Measurements from ENCODE around the gene NAGPA.

Gene NAGPA

DNA sequence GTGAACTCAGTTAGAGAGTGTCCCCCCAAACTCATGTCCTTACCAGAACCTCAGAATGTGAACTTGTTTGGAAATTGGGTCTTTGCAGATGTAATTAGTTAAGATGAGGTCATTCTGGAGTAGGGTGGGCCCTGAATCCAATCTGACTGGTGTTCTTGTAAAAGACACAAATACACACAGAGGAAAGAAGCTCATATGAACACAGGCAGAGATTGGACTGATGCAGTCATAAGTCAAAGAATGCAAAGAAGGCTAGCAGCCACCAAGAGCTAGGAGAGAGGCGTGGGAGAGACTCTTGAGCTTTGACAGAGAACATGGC lies 2.1 kb upstream of the NAGPA start:
- H3K27ac ChIP-seq: no peak overlapping the region
- no peak overlapping the region for H3K4me3 ChIP-seq
- TF ChIP-seq, protein P1, sequence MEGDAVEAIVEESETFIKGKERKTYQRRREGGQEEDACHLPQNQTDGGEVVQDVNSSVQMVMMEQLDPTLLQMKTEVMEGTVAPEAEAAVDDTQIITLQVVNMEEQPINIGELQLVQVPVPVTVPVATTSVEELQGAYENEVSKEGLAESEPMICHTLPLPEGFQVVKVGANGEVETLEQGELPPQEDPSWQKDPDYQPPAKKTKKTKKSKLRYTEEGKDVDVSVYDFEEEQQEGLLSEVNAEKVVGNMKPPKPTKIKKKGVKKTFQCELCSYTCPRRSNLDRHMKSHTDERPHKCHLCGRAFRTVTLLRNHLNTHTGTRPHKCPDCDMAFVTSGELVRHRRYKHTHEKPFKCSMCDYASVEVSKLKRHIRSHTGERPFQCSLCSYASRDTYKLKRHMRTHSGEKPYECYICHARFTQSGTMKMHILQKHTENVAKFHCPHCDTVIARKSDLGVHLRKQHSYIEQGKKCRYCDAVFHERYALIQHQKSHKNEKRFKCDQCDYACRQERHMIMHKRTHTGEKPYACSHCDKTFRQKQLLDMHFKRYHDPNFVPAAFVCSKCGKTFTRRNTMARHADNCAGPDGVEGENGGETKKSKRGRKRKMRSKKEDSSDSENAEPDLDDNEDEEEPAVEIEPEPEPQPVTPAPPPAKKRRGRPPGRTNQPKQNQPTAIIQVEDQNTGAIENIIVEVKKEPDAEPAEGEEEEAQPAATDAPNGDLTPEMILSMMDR (IDR thresholded peaks at IDR 0.05): no peak
- no peak for DNase-seq (ENCODE audit: low spot score)

DNA sequence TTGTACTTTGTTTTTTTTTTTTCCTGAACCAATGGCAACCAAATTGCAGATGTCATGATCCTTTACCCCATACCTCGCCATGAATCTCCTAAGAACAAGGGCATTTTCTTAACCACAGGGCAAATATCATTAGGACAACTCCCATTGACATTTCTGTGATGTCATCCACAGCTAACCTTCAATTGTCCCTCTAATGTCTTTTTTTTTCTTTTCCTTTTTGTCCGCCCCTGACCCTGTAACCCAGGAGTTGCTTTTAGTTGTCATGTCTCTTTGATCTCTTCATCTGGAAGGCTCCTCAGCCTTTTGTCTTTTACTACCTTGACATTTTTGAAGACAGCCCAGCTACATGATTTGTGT lies 410 bp upstream of the NAGPA start:
- DNase-seq (ENCODE audit: low spot score): no peak
- peak overlapping the region; percentile 50 to 65 for H3K27ac ChIP-seq
- TF ChIP-seq, protein P1 (IDR thresholded peaks at IDR 0.05): no peak
- peak overlapping the region; percentile 84 for H3K4me3 ChIP-seq

DNA sequence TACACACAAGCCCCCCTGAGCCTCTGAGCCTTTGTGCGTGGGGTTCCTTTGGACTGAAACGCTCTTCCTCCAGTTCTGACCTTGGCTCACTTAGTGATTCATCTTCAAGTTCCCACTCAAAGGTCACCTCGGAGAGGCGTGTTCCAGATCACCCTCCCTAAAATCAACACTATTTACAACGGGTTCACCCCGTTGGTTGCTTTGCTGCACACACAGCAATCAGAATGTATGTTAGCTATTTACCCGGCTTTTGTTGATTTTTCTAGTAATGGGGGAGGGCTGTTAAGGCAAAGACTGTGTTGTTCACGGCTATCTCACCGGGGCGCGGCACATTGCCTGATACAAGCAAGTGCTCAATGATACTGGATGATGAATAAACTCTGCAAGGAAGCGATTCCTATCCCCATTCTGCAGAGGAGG lies 977 bp downstream of the NAGPA start:
- Histone ChIP-seq H3K27ac (no peak overlapping the region), H3K4me3 (peak overlapping the region; percentile 84)
- no peak for DNase-seq (ENCODE audit: low spot score)

DNA sequence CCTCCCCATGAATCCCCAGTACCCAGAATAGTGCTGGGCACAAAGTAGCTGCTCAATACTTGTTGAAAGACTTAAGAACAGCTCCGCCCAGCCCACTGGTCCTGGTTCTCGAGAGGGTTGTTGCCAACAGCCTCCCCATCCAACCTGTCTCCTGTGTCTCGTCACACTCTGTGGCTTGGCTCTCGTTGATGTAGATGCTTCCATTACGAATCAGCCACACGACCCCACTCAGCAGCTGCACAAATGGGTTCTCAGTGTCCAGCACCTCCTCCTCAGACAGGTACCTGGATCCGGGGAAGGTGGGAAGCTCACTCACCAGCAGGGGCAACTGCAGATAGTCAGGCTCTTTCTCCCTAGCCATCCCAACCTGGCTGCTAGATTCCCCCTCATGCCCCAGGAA lies 2.1 kb downstream of the NAGPA start:
- DNase-seq (ENCODE audit: low spot score): no peak
- TF ChIP-seq, protein P1 (IDR thresholded peaks at IDR 0.05): no peak
- Histone ChIP-seq H3K27ac (no peak overlapping the region), H3K4me3 (no peak overlapping the region)

More for the DNA sequence above, 977 bp downstream of the NAGPA start:
- TF ChIP-seq, protein P1 (IDR thresholded peaks at IDR 0.05): no peak

DNA sequence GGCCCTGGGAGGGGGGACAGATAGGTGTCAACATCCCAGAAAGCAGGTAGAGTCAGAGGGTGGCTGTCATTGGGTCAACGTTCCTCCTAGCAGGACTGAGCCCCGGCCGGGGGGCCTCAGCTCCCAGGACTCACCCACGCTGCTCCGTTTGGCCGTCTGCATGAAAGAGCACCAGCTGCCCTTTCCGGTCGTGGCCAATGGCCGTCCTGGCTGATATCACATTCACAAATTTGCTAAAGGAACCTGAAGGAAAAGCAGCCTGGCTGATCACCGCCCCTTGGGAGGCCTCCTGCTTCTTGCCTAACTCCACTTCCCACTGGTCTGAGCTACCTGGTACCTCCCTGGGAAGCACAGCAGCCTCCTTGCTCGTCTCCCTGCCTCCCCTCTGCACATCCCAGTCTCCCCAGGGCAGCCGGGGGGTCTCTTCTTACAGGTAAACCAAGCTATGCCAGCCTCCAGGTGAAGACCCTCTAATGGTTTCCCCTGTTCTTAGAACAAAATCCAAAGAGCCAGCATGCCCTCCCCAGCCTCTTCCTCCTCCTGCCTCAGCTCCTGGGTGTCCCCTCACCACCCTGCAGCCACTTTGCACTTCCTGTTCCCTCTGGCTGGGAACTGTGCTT lies 3.4 kb downstream of the NAGPA start:
- Histone ChIP-seq H3K27ac (no peak overlapping the region), H3K4me3 (no peak overlapping the region)
- DNase-seq (ENCODE audit: low spot score): no peak
- TF ChIP-seq, protein P1 (IDR thresholded peaks at IDR 0.05): no peak

DNA sequence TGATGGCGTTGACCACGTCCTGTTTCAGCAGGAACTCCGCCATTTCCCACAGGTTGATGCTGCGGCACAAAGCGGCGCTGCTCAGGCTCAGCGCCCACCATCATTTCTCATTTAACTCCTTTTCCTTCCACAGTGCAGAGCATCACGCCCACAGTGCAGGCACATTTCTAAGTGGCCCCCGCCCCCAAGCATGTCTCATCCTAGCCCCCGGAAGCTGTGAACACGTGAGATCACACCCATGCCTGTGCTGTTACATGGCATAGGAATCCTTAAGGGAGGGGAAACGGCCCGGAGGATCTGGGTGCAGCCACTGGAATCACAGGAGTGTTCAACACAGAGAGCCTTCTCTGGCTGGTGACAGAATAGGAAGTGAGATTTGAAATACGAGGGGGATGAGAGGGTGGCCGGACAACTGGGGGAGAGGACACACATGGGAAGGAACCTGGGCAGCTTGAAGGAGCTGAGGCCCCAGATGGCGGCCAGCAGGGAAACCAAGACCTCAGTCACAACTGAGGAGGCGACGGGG lies 4.7 kb downstream of the NAGPA start:
- Histone ChIP-seq H3K27ac (no peak overlapping the region), H3K4me3 (no peak overlapping the region)
- DNase-seq (ENCODE audit: low spot score): no peak
- TF ChIP-seq, protein P1 (IDR thresholded peaks at IDR 0.05): no peak

GRCh38 chr16:5027575-5028235 lies 6.0 kb downstream of the NAGPA start:
- DNase-seq (ENCODE audit: low spot score): no peak
- TF ChIP-seq, protein P1 (IDR thresholded peaks at IDR 0.05): no peak
- Histone ChIP-seq H3K4me3 (no peak overlapping the region), H3K27ac (no peak overlapping the region)

All from coronary artery (tissue), 2 donors.